ENCODE data around the gene CAPN14.

Gene CAPN14

DNA sequence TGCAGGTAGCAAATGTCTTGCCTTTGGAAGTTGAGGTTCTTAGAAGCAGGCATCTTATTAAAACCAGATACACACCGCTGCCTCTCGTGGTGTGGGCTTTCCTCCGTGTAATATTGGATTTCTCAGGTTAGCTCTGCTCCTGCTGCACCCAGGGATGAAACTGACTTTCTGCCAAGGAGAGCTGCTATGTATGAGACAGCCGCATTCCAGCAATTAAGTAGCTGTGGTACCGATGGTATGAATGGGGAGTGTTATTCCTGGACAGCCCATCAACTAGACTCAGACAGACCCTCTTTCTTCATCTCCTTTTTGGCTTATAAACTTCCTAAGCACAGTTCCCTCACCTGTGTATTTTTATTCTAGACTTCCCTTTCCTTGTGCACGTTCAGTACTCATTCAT is 9.8 kb upstream of the CAPN14 start:
- DNase-seq (ENCODE audit: low read depth in 2 of 2) = no peak

DNA sequence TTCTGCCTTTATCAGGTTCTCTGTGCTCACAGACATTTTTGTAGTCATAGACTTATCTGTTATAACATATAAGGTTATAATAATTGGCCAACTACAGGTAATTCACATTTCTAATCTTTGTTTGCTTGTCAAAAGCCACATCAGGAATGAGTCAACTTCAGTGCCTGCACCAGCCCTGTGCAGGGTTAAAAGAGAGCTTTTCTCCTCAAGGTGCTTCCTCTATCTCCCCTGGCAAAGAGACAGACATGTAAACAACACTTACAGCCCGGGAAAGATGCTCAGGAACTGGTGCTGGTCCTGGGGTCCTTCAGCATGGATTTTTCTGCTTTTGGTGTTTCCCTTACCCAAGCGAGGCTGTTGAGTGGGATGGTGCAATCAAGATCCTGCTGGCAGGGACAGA is 9.0 kb upstream of the CAPN14 start:
- DNase-seq (ENCODE audit: low read depth in 2 of 2) = no peak

GRCh38 chr2:31223749-31224148 is 6.4 kb upstream of the CAPN14 start:
- no peak for DNase-seq (ENCODE audit: low read depth in 2 of 2)

DNA sequence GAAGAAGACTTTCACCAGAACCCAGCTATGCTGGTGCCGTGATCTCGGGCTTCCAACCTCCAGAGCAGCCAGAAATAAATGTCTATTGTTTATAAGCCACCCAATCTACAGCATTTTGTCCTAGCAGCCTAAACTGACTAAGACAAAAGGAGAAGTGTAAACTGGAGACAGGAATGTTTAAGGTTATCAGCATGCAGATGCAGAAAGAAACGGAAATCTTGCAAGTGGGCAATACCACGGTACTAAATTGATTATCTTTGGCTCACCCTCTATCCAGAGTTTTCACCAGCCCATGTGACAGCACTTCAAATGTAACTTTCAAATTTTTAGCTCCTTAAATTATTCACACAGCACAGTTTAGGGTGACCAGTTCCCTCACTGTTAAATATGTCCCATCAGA is 5.7 kb upstream of the CAPN14 start:
- no peak for DNase-seq (ENCODE audit: low read depth in 2 of 2)

DNA sequence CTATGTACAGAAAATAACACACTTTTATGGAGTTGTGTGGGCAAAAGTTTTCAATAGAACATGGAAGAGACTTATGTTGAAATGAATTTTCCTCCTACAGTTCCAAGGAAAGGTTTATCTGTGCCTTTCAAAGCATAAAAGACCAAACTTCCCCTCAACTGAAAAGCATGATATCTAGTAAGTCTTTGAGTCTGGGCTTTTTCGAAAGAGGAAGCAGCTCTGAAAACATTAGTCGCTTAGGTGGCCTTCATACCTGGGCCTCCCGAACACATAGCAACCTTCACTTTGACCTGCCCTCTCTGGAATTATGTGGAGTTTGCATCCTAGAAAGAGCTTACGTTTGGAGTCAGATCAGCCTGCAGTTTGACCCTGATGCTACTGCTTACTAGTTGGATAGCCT is 4.8 kb upstream of the CAPN14 start:
- no peak for DNase-seq (ENCODE audit: low read depth in 2 of 2)

- no peak for DNase-seq (ENCODE audit: low read depth in 2 of 2)
Measured at GRCh38 chr2:31221544-31221943, 4.2 kb upstream of the CAPN14 start.

- DNase-seq (ENCODE audit: low read depth in 2 of 2) = no peak
Measured at GRCh38 chr2:31219131-31219969, 2.0 kb upstream of the CAPN14 start.

- no peak for DNase-seq (ENCODE audit: low read depth in 2 of 2)
Measured at GRCh38 chr2:31216734-31217133, 581 bp downstream of the CAPN14 start.

DNA sequence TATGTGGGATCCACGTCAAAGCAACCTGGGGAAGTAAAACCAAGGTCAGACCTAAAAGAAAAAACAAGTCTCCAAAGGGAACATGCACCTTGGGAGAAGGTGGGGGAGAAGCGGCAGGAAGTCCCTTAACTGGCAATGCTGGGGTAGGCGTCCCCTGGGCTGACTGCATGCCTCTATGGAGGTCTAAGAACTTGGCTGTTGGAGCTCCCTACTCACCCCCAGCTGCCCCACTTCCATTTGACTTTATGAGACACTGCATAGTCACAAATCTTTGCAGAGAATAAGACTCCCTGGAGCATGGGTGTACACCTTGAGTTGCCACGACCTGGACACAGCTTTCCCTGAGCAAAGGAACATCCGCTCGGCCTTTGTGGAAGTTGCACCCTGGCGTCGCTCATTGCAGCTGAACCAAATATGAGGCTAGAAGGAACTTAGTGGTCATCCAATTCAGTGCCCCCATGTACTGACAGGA is 2.8 kb downstream of the CAPN14 start:
- DNase-seq (ENCODE audit: low read depth in 2 of 2) = no peak

GRCh38 chr2:31213601-31214443 is 3.5 kb downstream of the CAPN14 start:
- DNase-seq (ENCODE audit: low read depth in 2 of 2) = no peak

- no peak for DNase-seq (ENCODE audit: low read depth in 2 of 2)
Measured at GRCh38 chr2:31212659-31213600, 4.4 kb downstream of the CAPN14 start.

DNA sequence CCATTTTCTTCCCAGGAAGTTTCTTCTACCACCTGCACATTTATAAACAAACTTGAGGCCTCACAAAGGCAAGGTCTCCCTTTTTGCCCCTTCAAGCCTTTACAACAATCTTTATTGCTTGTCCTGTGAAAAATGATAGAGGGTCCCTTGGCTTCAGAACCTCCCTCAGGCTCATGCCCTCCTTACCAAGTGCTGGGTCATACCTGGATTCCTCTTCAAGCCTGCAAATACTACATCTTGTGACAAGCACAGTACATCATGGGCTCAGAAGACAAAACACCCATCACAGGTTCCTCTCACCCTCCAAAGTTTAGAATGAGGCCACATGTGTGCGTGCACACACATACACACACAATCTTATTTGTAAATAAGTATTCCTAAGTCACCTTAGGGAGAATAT is 9.1 kb downstream of the CAPN14 start:
- DNase-seq (ENCODE audit: low read depth in 2 of 2) = no peak

DNA sequence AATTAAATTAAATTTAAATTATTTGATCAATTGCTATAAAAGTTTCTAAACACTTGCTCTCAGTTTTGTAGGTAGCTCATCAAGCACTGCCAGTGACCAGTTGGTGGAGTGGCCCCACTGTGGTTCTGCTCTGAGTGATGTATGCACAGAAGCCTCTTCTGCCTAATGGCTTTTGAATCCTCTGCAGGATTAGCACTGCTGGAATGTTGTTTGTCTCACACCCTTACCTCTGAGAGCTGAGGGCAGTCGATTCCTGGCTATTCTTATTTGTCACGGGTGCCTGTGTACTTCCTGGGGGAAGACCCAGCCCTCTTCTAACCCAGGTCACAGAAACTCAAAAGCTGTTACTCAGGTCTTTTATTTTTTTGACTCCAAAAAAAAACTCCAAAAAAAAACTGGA is 9.5 kb downstream of the CAPN14 start:
- no peak for DNase-seq (ENCODE audit: low read depth in 2 of 2)

DNA sequence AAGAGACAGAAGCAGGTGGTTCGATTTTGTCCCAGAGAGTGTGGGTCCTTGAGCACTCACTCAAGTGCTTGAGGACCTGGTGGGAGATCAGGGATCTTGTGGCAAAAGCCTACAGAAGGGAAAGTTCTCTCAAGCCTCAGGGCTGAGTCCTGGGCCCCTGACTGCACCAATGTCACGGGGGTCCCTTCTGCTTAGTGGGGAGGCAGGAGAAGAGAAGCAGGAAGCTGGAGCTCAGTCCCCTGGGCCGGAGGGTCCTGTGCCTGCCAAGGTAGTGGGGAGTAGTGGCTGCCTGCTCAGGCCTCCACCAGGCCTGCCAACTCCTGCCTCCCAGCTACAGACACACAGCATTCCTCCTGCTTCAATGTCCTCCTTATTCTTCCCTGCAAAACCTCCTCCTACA is 11.7 kb downstream of the CAPN14 start:
- no peak for DNase-seq (ENCODE audit: low read depth in 2 of 2)

GRCh38 chr2:31205186-31205585 is 12.1 kb downstream of the CAPN14 start:
- DNase-seq (ENCODE audit: low read depth in 2 of 2) = no peak

- no peak for DNase-seq (ENCODE audit: low read depth in 2 of 2)
Measured at GRCh38 chr2:31204783-31205182, 12.5 kb downstream of the CAPN14 start.

DNA sequence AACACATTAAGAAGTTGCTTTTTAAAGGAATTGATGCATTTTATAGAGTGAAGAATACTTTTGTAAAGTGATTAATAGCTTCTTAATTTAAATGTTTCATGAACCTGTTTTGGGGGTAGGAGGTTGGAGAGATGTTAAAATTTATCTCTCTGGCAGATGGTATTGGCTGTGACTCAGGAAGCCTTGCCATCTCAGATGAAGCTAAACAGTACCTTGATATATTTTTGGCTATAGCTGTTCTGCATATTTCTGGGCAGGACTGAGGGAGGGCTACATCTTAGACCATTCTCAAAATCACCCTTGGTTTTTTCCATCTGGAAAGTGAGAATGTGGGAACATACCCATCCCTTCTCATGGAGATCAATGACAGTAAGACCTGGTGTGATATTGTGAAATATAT is 13.4 kb downstream of the CAPN14 start:
- no peak for DNase-seq (ENCODE audit: low read depth in 2 of 2)

- DNase-seq (ENCODE audit: low read depth in 2 of 2) = no peak
Measured at GRCh38 chr2:31202833-31203232, 14.5 kb downstream of the CAPN14 start.

DNA sequence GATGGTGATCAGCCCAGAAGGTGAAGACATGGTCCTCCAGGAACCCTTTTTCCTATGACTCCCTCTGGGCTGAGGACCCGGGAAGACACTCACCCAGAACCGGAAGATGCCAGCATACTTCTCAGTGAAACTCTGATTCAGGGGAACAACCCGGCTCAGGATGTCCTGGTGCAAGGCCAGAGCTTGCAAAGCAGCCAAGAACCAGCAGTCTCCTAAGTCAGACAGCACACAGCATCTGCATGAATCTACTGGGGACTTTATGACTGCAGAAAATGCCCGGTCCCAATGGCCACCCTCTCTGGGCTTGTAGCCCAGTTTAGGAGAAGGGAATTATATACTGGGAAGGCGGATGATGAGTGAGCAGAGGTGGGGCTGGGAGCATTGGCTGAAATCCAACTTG is 15.3 kb downstream of the CAPN14 start:
- DNase-seq (ENCODE audit: low read depth in 2 of 2) = no peak

DNA sequence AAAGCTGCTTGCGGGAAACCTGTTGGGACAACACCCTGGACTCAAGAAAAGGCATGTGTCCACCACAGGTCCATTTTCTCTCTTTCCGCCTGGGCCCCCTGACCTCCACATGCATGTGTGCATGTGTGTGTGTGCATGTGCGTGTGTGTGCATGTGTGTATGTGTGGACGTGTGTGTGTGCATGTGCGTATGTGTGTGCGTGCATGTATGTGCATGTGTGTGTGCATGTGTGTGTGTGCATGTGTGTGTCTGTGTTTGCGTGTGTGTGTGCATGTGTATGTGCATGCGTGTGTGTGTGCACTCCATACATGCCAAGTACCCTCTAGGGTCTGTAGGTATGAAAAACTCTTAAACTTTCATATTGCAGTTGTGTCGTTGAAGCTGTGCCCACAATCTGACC is 16.3 kb downstream of the CAPN14 start:
- no peak for DNase-seq (ENCODE audit: low read depth in 2 of 2)

GRCh38 chr2:31199206-31199605 is 18.1 kb downstream of the CAPN14 start:
- no peak for DNase-seq (ENCODE audit: low read depth in 2 of 2)

DNA sequence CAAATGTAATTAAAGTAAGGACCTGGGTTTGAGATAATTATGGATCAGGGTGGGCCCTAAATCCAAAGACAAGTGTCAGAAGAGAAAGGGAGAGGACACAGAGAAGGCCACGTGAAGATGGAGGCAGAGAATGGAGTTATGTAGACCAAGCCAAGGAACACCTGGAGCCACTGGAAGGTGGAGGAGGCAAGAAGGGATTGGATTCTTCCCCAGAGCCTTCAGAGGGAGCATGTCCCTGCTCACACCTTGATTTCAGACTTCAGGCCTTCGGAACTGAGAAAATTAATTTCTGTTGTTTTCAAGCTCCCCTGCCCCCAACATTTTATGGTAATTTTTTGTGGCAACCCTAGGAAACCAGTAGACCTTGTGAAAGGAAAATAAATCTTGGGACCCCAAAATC is 19.6 kb downstream of the CAPN14 start:
- DNase-seq (ENCODE audit: low read depth in 2 of 2) = no peak

All from activated CD8-positive, alpha-beta memory T cell treated with anti-CD3 and anti-CD28 coated beads for 4 hours (primary cell).